Sciatic nerve (tissue), 2 donors: ENCODE measurements around the gene ABLIM1. TPM values are rescaled to one million over a fixed set of nuclear protein-coding genes. Genes with fewer than 3 reads are reported as not detected.

Source experiments
- ATAC-seq: fragments of 200-7000 bp; cut with Tn5 transposase; one replicate; pipeline ENCODE4 v1.9.1; 2020; ENCODE audit warnings: mild to moderate bottlenecking, moderate library complexity
- DNase-seq: peaks from one replicate; pipeline ENCODE4 v3.0.0-alpha.2; 2020; ENCODE audit warnings: low spot score
- intact Hi-C: fragments of 100-400 bp; cut with DNase I; formaldehyde crosslinking; loops from one replicate; pipeline ENCODE4 v1.14.2; 2022
- total RNA-seq: library from RNA; stranded (reverse); fragmentation: NEBNext Ultra II Directional; extraction: Animal tissue kit (Norgen Biotek cat#: 25700); gene quantifications from one replicate; pipeline ENCODE4 v1.2.1, GENCODE V29; 2021
- donor health status: DM: no; HTN: no; CAD: no.
- donor health status: DM: no; HTN: no; CAD: no.

ABLIM1 gene
- total RNA-seq, 1 donor from 2014 or later, result 140 TPM

DNA sequence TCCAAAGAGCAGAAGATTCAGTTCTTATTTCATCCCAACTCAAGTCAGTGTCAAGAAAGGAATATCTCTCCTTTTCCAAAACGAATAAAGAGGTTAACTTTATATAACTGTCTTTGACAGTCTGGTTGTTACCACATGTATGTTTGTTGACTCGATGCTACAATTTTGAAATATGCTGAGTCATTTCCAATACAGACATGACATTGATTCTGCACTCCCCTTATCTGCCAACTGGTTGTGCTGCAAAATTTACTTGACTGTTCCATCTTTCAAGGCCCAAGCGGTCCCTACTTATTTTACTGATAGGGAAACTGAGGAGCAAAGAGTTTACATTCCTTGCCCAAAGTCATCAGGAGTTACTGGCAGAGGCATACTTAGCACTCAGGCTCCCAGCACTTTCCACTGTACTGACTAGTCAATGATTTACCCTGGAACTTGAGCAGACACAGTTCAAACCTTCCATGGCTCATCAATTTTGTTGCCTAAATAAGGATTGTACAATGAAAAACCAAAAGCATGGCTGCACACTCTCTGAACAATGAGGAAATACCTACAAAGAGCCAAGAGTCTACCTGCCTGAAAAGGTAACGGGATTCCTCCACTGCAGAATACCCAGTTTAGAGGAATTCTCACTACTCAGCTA lies 52.8 kb downstream of the ABLIM1 start:
- intact Hi-C loops, result no loop called here
- ATAC-seq, result no peak
- no peak for DNase-seq

DNA sequence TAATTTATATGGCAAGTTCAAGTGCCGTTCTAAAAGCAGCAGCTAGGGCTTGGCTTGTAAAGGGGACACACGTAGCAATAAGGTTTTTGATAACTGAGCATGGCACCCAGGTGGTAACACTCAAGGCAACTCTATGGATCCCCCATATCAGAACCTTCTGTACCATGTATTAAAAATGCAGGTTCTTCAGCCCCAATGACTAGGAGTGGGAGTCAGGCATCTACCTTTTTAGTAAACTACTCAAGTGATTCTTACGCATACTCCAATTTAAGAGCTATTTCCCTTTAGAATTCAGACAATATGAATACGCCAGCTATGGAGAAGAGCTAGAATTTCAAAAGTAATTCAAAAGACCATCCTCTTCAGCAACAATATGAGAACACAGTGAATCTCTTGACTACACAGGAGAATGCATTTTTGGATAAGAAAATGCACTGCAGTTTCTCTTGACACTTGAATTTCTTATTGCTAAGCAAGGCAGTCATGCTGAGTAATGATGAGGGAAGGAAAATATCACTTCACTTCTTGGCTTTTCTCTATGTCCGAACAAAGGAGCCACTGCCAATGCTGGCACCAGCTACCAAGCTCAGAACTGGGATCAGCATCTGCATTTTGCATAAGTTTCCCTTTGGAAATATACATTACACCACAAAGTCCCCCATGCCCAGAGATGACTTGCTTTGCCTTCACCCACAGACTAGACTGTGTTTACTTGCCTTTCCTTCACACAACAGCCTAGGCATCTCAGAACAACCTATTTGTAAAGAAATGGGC lies 53.5 kb downstream of the ABLIM1 start:
- intact Hi-C loops, result no loop called here
- DNase-seq (no peak), ATAC-seq (peak; percentile 43)

DNA sequence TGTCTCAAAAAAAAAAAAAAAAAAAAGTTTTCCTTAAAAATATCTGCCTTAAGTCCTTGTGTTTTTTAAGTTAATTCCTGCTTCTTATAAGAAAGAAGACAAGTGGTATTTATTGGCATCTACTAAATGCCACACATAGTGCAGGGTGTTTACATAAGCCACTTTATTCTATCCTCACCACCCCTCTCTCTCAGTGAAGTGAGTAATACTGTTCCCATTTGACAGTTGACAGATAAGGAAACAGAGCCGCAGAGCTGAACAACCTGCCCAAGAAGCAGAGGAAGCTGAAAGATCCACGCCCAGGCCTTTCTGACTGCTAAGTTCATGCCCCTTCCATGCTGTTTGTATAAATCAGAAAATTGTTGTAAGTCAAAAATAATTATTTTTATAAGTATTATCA lies 54.1 kb downstream of the ABLIM1 start:
- ATAC-seq (no peak), DNase-seq (no peak)
- intact Hi-C loops, result no loop called here

DNA sequence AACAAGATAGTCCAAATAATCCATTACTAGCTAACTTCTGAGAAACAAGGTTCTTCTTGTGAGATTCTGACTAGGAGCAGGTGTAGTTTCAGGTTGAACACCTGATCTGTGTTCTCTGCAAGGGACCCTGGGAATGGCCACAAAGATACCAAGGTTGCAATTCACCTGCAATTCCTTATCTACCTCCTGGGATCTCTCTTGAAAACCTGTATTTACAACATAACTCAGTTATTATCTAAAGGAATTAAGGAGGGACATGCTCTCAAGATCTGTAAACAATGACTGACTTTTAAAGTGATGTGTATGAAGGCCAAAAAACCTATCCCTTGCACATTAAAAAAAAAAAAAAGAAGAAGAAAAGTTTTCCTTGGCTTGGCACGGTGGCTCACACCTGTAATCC lies 54.8 kb downstream of the ABLIM1 start:
- no peak for DNase-seq
- no peak for ATAC-seq
- intact Hi-C loops, result no loop called here

DNA sequence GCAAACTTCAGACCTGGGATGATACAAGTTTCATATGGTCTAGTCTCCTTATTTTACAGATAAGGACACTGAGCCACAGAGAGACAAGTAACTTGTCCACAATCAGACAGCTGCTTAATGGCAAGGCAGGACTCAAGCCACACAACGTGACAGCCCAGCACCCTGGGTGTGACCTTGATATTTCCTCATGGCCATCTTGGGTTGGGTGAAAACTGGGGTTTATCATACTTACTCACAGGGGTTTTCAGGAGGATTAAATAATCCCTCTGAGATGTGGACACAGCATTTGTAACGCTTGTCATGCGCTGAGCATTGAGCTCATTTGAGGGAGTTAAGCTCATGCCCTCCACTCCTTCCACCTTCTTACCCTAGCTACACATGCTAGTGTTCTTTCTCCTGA lies 58.0 kb downstream of the ABLIM1 start:
- no peak for ATAC-seq
- no peak for DNase-seq
- intact Hi-C loops, result no loop called here

DNA sequence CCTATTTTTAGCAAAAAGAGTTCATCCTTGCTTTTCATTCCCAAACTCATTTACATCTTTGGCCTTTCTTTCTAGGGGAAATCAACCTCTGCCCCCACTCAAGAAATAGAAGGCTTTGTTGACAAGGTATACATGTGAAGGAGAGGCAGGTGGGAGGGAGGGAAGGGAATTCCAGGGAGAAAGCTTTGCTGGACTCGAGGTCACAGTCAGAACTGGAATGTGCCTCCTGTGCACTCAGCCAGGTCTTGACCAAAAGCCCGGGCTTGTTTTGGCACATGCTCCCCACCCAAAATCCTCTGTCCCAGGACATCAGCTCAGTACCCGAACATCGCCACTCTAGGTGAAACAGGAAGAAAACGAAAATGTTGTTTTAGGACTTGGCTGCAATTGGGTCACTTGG lies 61.3 kb downstream of the ABLIM1 start:
- DNase-seq (no peak), ATAC-seq (no peak)
- intact Hi-C loops, result no loop called here

DNA sequence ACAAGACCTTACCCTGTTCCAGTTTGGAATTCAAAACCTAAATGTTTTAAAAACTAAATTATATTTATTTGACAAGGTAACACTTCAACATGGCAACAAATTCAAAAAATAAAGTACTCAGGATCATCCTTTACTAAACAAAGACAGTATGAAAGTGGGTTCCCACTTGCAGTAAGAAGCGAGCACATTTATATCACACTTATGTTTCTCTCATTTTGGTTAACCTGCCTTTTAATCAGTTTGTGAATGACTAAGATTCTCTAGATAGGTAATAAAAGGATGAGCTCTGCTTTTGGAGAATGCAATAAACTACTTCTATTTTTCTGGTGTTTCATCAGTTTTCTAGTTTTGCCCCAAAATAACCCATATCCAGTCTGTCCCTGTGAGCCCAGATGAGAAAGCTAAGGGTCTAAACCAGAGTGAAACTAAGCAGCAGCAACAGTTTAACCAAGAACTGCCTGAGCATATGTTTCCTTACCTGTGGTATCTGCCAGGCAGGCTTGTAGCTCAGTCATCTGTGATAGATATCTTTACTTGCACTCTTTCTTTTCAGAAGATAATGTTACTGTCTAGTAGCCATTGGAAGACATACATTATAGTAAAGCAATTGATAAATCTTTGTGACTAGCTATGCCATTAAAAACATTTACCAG lies 64.1 kb downstream of the ABLIM1 start:
- intact Hi-C loops, result no loop called here
- ATAC-seq, result no peak

DNA sequence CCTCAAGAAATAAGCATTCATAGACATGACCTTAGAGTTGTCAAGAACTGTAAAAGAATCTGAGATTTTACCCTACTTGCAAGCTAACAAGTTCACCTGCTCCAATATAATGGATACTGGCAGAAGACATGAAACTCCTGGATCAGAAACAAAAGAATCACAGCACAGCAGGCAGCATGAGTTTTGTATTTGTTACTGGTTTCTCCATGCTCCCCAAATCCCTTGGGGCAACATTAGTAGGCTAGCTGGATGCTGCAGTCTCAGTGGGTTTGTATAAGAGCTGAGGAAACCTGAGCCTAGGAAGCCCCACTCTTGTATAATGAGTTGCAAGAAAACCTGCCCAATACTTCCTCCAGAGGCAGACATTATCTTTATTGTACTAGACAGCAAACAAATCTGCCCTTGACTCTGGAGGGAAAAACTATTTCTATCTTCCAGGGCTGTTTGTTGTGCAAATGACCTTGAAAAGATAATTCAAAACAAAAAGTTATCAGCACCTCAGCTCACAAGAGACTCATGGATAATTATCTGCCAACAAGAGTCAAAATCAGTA lies 64.8 kb downstream of the ABLIM1 start:
- ATAC-seq, result no peak
- no peak for DNase-seq
- intact Hi-C loops, result no loop called here

More for the DNA sequence above, 64.1 kb downstream of the ABLIM1 start:
- DNase-seq, result no peak

DNA sequence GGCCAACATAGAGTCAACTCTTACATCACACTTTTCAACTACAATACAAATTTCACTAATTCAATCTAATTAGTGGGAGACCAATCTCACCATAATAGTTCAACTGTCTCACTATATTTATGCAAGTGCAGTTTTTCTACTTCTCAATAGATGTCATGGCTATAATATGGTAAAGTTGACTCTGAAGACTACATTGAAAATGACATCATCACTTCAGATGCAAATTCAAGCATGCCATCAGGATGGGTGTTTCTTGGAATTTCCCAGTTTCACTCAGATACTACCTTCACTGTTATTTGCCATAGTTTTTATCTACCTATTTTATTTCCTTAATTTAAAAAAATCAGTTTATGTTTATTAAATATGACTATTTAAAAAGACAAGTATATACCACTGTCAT lies 67.1 kb downstream of the ABLIM1 start:
- ATAC-seq (no peak), DNase-seq (no peak)
- intact Hi-C loops, result no loop called here

DNA sequence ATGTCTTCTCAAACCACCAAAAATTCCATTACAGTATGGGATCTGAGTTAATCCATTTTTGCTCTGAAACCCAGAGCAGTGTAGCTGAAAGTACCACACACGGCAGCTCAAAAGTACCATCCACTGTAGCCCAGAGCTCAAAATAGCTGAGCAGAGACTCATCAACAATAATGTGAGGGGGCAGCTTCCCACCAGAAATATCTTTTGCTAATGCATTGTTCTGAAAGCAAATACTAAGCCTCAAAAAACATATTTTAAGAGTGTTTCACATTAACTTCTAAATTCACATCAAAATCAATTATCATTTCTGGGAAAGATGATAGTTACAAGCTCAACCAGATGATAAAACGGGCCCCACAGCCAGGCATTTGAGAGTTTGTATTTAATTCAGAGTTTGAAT lies 73.7 kb downstream of the ABLIM1 start:
- intact Hi-C loops, result no loop called here
- DNase-seq (no peak), ATAC-seq (no peak)

DNA sequence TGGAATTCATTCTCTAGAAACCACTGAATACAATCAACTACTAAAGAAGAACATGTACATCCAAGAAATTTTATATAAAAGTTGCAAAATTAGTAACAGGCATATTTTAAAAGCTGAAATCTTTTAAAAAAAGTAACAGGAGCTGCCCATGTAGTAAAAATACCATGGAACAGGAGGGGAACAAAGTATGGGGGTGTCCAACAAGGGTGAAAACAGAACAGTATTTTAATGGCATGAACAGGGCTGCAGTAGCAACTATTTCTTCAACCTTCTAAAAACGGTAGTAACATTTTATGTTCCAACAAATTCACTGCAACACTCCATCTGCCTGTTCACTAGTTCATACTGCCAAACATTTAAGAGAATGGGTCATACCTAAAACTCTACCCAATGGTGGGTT lies 77.0 kb downstream of the ABLIM1 start:
- intact Hi-C loops, result no loop called here
- DNase-seq (no peak), ATAC-seq (no peak)

DNA sequence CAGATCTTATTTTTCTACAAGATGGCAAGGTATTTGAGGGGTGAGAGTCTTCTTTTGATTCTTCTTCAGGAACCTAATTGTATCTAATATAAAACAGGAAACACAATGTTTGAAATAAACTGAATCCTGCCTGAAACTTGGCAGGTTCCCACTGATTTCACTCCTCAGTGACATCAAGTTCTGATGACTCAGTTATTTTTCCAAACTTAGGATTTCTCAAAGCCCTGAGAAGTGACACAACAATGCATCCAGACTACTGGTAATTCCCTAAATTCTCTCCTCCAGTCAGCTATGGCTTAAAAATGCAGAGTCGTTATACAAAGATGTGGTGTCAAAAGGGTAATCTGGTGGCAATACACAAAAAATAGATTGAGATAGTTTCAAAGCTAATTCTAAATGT lies 80.9 kb downstream of the ABLIM1 start:
- ATAC-seq, result peak; percentile 78
- no peak for DNase-seq
- intact Hi-C loops, result no loop called here

DNA sequence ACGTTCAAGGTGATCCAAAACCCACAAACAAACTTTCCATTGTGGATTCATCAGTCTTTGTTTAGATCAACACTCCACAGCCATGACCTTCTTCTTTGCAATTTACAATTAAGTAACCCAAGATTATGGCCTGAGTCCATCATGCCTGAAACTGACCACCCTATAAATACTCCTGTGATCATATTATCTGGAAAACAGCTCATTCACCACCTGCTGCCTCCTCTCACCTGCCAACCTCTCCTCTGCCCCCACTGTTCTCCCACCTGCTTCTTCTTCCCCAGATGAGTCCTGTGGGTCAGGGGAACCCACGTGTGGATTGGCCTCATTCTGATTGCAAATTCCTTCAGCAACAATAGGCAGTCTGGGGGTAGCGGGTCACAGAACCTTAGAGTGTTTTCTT lies 81.4 kb downstream of the ABLIM1 start:
- peak; percentile 27 for ATAC-seq
- intact Hi-C loops, result no loop called here
- no peak for DNase-seq

DNA sequence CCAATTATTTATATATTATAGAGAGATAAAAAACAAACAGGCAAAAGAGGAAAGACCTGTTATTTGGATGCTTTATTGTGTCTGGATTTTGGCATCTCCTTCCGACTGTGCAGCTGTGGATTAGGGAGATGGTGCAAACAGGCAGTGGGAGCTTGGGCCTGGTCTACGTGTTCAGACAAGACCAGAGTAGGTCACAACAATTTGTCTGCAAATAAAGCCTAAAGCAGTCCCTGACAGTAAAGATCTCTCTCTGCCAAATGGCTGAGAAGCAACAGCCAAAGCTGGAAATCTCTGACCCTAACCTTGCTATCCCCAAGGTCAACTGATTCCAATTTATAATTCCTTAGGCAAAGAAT lies 82.0 kb downstream of the ABLIM1 start:
- ATAC-seq (no peak), DNase-seq (no peak)
- intact Hi-C loops, result no loop called here

DNA sequence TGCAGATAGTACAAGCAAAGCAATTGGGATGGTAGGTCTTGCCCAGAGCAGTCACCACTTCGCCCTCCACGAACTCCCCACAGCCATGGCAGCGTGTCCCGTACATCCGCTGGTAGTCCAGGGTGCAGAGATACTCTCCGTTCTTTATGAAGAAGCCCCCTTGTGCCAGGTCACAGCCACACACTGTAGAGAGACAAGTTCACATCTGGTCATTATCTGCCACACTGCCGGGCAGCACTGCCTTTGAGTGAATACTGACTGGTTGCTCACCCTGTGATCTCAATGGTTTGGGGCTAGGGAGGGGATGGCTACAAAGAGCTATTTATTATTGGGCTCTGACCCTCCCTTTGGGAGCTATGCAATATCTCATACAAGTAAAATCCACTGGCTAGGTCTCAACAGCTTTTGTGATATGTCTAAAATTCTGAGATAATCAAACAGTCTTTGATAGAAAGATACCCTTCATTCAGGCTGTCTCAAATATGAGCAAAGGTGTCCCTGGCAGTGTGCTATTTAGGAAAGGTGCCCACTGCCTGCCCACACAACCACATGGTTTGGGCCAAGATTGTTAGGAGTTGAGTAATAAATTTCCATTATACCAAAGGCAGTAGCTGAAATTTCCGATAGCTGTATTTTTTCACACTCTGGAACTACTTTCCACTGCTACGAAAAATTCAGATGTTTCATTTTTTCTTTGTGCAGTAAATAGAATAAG lies 82.5 kb downstream of the ABLIM1 start:
- ATAC-seq (peak; percentile 23), DNase-seq (no peak)
- intact Hi-C loops, result no loop called here

DNA sequence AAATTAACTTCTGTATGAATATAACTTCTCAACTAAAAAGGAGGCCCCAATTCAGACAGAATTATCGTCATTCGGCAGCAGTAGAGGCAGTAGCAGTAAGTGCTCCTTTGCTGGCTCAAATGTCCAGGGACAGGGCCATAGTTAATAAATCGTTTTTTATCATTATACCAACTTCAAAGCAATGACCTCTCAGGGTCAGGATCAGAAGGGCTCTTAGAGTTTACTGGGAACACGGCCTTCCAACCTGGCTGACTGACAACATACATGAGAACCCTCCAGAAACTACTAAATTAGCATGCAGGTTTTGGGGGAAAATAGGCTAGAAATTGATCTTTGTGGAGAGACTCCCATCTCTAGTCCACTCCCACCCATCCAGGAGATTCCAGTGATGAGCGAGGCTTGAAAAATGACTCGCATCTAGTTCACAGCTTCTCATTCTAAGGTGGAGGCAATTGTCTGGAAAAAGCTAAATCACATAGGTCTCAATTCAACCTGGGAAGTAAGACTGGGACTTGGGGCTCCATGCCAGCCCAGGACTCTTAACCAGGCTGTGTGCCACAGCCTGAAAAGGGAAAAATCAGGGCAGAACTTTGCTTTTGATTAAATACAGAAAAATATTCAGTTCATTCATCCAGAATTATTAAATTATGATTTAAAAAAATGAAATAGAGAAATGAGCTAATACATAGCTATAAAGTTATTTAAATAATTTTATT lies 84.6 kb downstream of the ABLIM1 start:
- DNase-seq, result no peak
- intact Hi-C loops, result no loop called here
- no peak for ATAC-seq

DNA sequence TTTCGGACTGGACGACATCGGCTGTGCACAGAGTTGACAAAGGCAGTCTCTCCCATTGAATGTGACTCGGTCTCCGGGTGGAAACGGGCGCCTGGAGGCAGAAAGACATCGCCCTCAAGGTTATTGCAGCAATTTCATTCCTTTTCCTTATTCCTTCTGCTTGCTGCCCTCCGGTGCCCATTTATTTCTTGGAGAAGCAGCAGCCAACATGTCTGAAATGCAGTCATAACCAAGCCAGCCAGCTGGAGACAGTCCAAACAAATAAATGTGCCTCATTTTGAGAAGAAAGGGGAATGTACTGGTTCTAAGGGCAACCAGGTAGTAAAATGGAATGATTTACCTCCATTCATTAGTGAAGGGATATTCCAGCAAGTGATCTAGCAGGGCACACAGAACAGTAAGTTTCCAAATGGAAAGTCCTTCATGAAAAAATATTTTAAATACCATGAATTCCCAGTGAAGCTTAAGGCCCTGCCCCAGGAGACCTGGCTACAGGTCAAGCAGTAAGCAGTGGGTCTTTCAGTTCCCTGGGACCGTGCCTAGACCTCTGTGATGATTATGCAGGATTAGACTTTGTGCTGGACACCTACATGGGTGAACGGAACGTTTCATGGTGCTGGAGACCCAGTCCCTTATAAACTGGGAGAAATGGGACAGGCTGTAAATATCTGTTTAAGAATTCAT lies 86.6 kb downstream of the ABLIM1 start:
- intact Hi-C loops, result no loop called here
- no peak for ATAC-seq
- no peak for DNase-seq

DNA sequence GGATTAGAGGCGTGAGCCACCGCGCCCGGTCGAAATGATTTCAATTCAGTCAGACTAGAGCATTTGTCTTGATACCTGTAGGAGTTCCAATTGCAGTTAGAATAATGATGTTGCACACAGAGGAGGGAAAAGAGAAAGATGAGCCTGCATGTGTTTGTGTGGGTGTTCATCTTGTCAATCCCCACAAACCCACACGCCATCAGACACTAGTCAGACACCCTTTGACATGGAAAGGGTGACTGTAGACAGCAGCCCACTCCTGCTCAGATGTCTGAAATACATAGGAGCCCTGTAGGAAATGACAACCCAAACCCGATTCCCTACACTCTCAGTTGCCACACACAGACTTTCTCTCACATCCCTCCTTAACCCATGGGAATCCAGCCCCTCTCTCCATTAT lies 92.0 kb downstream of the ABLIM1 start:
- ATAC-seq, result no peak
- intact Hi-C loops, result no loop called here

More for the DNA sequence above, 92.0 kb downstream of the ABLIM1 start:
- DNase-seq, result no peak
